ENCODE results near the gene OTUB1. TPM values are rescaled to one million over a fixed set of nuclear protein-coding genes. Genes with fewer than 3 reads are reported as not detected.

The OTUB1 gene, protein sequence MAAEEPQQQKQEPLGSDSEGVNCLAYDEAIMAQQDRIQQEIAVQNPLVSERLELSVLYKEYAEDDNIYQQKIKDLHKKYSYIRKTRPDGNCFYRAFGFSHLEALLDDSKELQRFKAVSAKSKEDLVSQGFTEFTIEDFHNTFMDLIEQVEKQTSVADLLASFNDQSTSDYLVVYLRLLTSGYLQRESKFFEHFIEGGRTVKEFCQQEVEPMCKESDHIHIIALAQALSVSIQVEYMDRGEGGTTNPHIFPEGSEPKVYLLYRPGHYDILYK
- 10 to 100 TPM; 80.0 to 80.1 TPM for total RNA-seq

GRCh38 chr11:63986156-63986931 lies at the start of gene OTUB1:
Gene OTUB1, plus strand, starts transcription at chr11:63986438. Its CDS starts 19 bp downstream, at chr11:63986457.

DNA sequence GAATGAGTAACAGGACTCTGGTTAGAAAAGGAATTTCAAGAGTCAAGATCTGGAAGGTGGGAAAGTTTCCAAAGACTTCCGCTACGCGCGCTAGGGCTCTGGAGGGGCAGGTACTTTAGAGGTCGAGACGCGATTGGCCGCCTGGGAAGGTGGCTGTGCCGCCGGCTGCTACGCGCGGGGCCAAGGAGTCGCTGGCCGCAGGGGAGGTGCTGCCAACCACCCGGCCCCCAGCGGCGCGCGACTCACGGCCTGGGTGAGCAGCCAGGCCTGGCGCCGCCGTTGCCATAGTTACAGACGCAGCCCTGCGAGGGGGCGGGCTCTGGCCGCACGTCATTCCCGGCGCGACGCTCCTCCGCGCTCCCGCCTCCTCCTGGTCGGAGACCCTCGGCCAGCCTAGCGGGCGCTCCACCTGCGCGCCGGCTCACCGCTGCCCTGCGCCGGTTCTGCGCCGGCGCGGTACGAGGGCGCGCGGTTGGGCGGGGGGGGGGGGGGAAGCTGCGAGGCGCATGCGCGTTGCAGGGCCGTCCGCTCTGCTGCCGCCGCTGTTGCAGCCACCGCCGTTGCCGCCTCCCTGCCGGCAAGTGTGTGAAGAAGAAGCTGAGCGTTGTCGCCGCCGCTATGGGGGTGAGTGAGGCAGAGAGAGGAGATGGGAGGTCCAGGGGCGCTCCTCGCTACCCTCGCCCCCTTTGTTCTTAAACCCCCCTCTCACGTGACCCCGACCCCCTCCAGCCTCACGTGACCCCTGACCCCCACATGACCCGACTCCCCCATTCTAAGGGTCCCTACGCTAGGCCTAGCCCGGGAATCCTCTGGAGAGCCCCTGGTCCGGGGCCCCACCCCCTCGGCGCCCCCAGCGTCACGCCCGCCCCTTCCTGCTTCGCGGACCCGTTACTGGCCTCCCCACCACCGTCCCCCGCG lies 47.5 kb upstream of the OTUB1 start, which contains the start of gene NAA40:
Gene NAA40 (plus strand): TSS at position 524 of the 918 bp plus-strand sequence. CDS start 95 bp downstream, at position 619.

DNA sequence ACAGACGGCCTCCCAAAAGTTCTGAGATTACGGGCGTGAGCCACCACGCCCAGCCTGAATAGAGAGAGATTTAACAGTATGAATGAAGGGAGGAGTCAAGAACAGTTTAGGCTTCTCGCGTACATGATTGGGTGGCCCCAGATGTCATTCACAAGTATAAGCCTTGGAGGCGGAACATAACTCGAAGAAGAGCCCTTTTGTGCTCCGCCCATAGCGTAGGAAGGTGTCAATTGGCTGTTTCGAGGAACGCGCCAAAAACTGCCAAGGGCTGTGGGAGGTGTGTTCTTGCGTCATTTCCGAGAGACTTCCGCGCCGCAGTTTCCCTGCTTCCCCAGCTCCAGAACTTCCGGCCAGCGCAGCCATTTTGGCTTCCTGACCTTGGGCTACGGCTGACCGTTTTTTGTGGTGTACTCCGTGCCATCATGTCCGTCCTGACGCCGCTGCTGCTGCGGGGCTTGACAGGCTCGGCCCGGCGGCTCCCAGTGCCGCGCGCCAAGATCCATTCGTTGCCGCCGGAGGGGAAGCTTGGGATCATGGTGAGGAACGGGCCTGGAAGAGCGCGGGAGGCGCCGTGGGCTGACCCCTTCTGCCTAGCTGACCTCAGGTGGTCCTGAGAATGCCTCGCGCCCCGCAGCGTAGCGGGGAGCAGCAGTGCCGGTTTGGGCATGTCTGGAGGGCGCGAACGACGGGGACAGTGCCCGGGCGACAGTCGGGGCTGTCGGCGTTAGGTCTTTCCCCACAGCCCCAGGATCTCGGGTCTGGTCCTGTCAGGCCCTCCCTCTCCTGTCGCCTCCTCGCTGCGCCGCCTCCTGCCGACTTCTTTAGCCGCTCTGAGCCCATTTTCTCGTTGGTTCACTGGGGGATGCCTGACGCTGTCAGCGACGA lies 11.7 kb upstream of the OTUB1 start, which contains the start of gene COX8A:
Gene COX8A (plus strand): TSS at position 362 of the 885 bp plus-strand sequence. CDS start 61 bp downstream, at position 423.

GRCh38 chr11:64035576-64035975 lies 49.3 kb downstream of the OTUB1 start, which contains the start of gene FLRT1:
Gene FLRT1, plus strand, starts transcription at chr11:64035931. Its CDS starts 80,337 bp downstream, at chr11:64116268.

Other genes with a start within 250 kb of the OTUB1 start
- gene ZFTA, start 217.7 kb upstream of the OTUB1 start, total RNA-seq = 1 to 10 TPM; 1.7 to 2.0 TPM
- 10 to 100 TPM; 28.7 to 31.4 TPM for gene SPINDOC, start 173.0 kb upstream of the OTUB1 start, total RNA-seq
- 10 to 100 TPM; 62.5 to 65.1 TPM for gene MARK2, start 147.3 kb upstream of the OTUB1 start, total RNA-seq
- gene RCOR2, start 69.3 kb upstream of the OTUB1 start, total RNA-seq = under 1 TPM; 0.30 to 0.46 TPM
- gene NAA40, start 47.4 kb upstream of the OTUB1 start, total RNA-seq = 10 to 100 TPM; 34.8 to 37.4 TPM
- 100 to 1,000 TPM; 327 to 397 TPM for gene COX8A, start 11.8 kb upstream of the OTUB1 start, total RNA-seq
- gene FLRT1, start 49.5 kb downstream of the OTUB1 start, total RNA-seq = not detected
- 10 to 100 TPM; 14.2 TPM for gene MACROD1, start 179.7 kb downstream of the OTUB1 start, total RNA-seq
- 100 to 1,000 TPM; 181 to 183 TPM for gene STIP1, start 199.7 kb downstream of the OTUB1 start, total RNA-seq
- 100 to 1,000 TPM; 203 to 209 TPM for gene FERMT3, start 220.3 kb downstream of the OTUB1 start, total RNA-seq
- gene TRPT1, start 239.7 kb downstream of the OTUB1 start, total RNA-seq = 10 to 100 TPM; 30.8 to 36.4 TPM
- 10 to 100 TPM; 76.7 to 80.2 TPM for gene NUDT22, start 239.8 kb downstream of the OTUB1 start, total RNA-seq
- 10 to 100 TPM; 43.9 to 44.9 TPM for gene DNAJC4, start 244.1 kb downstream of the OTUB1 start, total RNA-seq
- gene VEGFB, start 248.1 kb downstream of the OTUB1 start, total RNA-seq = 10 to 100 TPM; 81.2 to 88.6 TPM

Data from activated naive CD4-positive, alpha-beta T cell treated with anti-CD3 and anti-CD28 coated beads, Interleukin-2, amount 10 ng/mL, durations not matched to agents 5 hours and 36 hours (primary cell).